WERI-Rb-1 (cell line): Measurements from ENCODE around the gene FTO.

ENCODE experiments used
- DNase-seq: peaks from one replicate; pipeline ENCODE4 v3.0.0-alpha.2; 2020
- H3K27ac ChIP-seq: fragments of 250-450 bp; sonication (Bioruptor Pico); 2 replicates; pipeline ENCODE4 v1.5.1; 2020; ENCODE audit warnings: mild to moderate bottlenecking, moderate library complexity
- H3K27me3 ChIP-seq: fragments of 250-450 bp; sonication (Bioruptor Pico); 2 replicates; pipeline ENCODE4 v1.5.1; 2021; ENCODE audit warnings: mild to moderate bottlenecking, low read depth, moderate library complexity; ENCODE audit not compliant: insufficient read depth, severe bottlenecking
- H3K36me3 ChIP-seq: fragments of 250-450 bp; sonication (Bioruptor Pico); 2 replicates; pipeline ENCODE4 v1.5.1; 2020; ENCODE audit warnings: mild to moderate bottlenecking, moderate library complexity
- H3K4me3 ChIP-seq: 2 replicates; pipeline ENCODE4 v1.5.1; 2011; ENCODE audit warnings: low read depth, mild to moderate bottlenecking, control low read depth, low read length
- H3K9me3 ChIP-seq: fragments of 250-450 bp; sonication (Bioruptor Pico); 2 replicates; pipeline ENCODE4 v1.5.1; 2021; ENCODE audit warnings: mild to moderate bottlenecking, moderate library complexity; ENCODE audit not compliant: severe bottlenecking
- CTCF ChIP-seq: IDR thresholded peaks from 2 replicates; pipeline ENCODE4 v1.5.1; 2011; ENCODE audit warnings: low read depth, mild to moderate bottlenecking, control low read depth, inconsistent platforms, low read length

Gene FTO

DNA sequence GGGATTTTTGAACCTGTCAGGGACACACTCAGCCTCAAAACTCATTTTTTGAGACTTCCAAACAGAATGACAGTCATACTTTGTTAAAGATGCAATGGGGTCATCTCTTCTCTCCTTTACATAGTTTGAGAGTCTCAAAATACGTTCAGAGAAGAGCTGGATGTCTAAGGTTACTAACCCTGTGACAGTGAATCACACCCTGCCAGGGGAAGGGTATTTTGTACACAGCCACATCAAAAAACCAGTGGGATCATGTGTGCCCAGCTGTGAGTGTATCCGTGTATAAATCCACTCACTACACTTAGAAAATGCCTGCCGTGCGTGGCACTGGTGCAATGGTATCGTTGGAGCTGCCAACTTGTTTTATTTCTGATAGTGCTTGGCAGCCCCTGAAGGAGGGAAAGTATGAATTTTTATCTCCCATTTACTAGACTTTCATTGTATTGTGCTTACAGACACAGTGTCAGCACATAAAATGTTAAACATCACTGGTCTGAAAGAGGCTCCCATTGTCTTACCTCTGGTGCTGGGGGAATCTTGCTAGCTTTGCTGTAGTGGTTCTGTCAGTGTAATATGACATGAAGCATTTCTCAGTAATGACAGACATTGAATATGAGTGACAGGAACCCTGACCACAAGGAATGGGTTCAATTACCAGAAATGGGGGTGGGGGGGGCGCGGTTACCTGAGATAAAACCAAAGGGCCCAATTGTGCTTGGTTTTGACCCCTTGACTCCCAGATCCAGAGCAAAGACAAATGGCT is 256.3 kb downstream of the FTO start:
- H3K36me3 ChIP-seq, result no peaks in the 10 kb centered on the region
- H3K27ac ChIP-seq, result no peak overlapping the region
- no peak for TF ChIP-seq CTCF
- no peak for DNase-seq
- no peak overlapping the region for H3K4me3 ChIP-seq
- H3K27me3 ChIP-seq, result no peaks in the 10 kb centered on the region
- no peaks in the 10 kb centered on the region for H3K9me3 ChIP-seq

DNA sequence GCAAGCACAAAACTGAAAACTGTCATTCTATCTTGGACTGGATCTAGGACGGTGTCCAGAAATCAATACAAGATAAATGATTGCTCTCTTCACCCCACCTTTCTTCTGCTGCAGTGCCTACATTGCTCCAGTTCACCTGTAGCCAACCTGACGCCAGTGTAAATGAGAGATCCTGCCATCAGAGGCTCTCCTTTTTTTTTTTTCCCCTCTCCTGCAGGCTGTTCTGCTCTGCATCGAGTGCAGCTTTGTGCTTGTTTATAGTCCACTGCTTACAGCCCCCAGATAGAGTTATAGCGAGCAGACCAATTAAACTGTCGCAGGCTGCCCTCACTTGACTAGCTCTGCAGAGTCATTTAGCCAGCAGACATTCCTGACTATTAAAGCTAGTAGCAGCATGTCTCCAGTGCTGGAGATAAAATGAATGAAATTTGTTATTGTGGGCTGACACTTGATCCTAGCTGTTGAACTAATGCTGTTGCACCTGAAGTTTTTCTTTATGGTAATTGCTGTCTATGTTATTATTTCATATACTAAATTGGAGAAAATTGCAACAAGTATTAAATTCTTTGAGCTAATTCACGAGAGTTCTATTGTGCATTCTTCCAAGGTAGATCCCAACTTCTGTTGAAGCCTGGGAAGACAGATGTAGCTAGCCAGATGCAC is 257.1 kb downstream of the FTO start:
- Histone ChIP-seq H3K9me3 (no peaks in the 10 kb centered on the region), H3K27ac (no peak overlapping the region), H3K36me3 (no peaks in the 10 kb centered on the region), H3K27me3 (no peaks in the 10 kb centered on the region), H3K4me3 (no peak overlapping the region)
- DNase-seq, result no peak
- TF ChIP-seq CTCF, result no peak

DNA sequence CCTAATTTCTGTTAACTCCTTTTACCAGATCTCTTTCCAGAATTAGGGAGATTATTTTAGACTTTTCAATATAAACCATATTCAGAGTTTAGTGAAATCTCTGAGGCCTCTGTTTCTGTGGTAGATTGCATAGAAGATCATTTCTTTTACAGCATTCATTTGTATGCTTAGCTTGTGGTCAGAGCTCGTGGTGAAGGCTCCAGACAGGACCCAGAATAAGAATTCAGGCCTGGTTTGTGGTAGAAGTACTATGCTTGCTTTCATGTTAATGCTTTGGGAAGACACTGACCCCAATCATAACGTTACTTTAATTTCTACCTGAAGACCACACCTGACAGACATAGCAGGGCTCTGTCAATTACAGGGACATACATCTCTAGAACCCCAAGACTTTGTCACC is 258.1 kb downstream of the FTO start:
- no peak for TF ChIP-seq CTCF
- Histone ChIP-seq H3K27ac (no peak overlapping the region), H3K27me3 (no peaks in the 10 kb centered on the region), H3K36me3 (no peaks in the 10 kb centered on the region), H3K4me3 (no peak overlapping the region), H3K9me3 (no peaks in the 10 kb centered on the region)
- no peak for DNase-seq

GRCh38 chr16:53964145-53964790 is 260.3 kb downstream of the FTO start:
- no peak overlapping the region for H3K27ac ChIP-seq
- no peaks in the 10 kb centered on the region for H3K27me3 ChIP-seq
- H3K36me3 ChIP-seq, result no peaks in the 10 kb centered on the region
- TF ChIP-seq CTCF, result no peak
- no peaks in the 10 kb centered on the region for H3K9me3 ChIP-seq
- DNase-seq, result no peak
- H3K4me3 ChIP-seq, result no peak overlapping the region

- peak; percentile 31 for DNase-seq
- Histone ChIP-seq H3K4me3 (no peak overlapping the region), H3K36me3 (no peaks in the 10 kb centered on the region), H3K27ac (peak overlapping the region; percentile 42; the same call in 1 of the 2 replicates), H3K9me3 (no peaks in the 10 kb centered on the region), H3K27me3 (no peaks in the 10 kb centered on the region)
- TF ChIP-seq CTCF, result no peak
These were observed 263.0 kb downstream of the FTO start for GRCh38 chr16:53966821-53967571.
